ENCODE results near the gene FMO2.
"Not testable (repeated sequence)": the region's sequence is repeated elsewhere in the genome, so short reads cannot be mapped to it uniquely, and the experiment has no call there.

DNA sequence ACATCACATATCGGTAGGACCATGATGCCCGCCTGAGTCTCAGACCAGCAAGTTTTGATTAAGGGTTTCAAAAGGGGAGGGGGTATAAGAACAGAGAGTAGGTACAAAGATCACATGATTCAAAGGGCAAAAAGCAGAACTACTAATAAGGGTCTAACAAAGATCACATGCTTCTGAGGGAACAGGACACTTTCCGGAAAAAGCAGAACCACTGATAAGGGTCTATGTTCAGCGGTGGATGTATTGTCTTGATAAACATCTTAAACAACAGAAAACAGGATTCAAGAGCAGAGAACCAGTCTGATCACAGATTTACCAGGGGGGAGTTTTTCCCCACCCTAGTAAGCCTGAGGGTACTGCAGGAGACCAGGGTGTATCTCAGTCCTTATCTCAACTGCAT, 51.1 kb downstream of the FMO2 start:
- TF ChIP-seq, protein P1, sequence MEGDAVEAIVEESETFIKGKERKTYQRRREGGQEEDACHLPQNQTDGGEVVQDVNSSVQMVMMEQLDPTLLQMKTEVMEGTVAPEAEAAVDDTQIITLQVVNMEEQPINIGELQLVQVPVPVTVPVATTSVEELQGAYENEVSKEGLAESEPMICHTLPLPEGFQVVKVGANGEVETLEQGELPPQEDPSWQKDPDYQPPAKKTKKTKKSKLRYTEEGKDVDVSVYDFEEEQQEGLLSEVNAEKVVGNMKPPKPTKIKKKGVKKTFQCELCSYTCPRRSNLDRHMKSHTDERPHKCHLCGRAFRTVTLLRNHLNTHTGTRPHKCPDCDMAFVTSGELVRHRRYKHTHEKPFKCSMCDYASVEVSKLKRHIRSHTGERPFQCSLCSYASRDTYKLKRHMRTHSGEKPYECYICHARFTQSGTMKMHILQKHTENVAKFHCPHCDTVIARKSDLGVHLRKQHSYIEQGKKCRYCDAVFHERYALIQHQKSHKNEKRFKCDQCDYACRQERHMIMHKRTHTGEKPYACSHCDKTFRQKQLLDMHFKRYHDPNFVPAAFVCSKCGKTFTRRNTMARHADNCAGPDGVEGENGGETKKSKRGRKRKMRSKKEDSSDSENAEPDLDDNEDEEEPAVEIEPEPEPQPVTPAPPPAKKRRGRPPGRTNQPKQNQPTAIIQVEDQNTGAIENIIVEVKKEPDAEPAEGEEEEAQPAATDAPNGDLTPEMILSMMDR (IDR thresholded peaks at IDR 0.05): not testable (repeated sequence)
- not testable (repeated sequence) for TF ChIP-seq POLR2A (IDR thresholded peaks at IDR 0.05)

All from body of pancreas (tissue), 4 donors.